ENCODE results near the gene PIGT. TPM values are rescaled to one million over a fixed set of nuclear protein-coding genes. Genes with fewer than 3 reads are reported as not detected.

PIGT gene
- total RNA-seq, 2 experiments from 2014 or later = 68.0 to 79.2 TPM

DNA sequence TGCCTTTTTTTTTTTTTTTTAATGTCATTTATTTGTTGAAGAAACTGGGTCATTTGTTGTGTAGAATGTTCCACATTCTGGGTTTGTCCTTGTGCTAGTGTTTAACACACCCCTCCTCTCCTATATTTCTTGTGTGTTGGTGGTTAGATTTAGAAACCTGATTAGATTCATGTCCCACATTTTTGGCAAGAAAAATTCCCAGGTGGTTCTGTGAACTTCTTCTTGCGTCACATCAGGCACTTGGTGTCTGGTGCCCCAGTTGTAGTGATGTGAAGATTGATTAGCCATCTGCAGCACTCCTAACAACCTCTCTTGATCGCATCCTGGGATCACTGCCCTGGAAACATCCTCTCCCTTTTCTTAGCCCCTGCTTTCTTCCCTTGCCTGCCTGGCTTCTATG, 7.8 kb downstream of the PIGT start:
- no peak overlapping the region for H3K4me3 Mint-ChIP-seq
- H3K36me3 Mint-ChIP-seq = peaks cover 24% of the 10 kb centered on the region
- CTCF ChIA-PET = no interaction called here
- no peaks in the 10 kb centered on the region for H3K27me3 Mint-ChIP-seq
- DNase-seq (no peak), ATAC-seq (no peak)
- H3K9me3 Mint-ChIP-seq (ENCODE audit: low read depth) = no peaks in the 10 kb centered on the region
- no peak overlapping the region for H3K27ac Mint-ChIP-seq
- peaks cover 9% of the 10 kb centered on the region for H3K4me1 Mint-ChIP-seq

GRCh38 chr20:45425561-45425960, 9.6 kb downstream of the PIGT start:
- H3K9me3 Mint-ChIP-seq (ENCODE audit: low read depth) = no peaks in the 10 kb centered on the region
- H3K4me3 Mint-ChIP-seq = no peak overlapping the region
- CTCF ChIA-PET = no interaction called here
- no peak overlapping the region for H3K27ac Mint-ChIP-seq
- peaks cover 19% of the 10 kb centered on the region for H3K36me3 Mint-ChIP-seq
- no peak for ATAC-seq
- no peaks in the 10 kb centered on the region for H3K27me3 Mint-ChIP-seq
- no peaks in the 10 kb centered on the region for H3K4me1 Mint-ChIP-seq
- no peak for DNase-seq

GRCh38 chr20:45426320-45427016, 10.5 kb downstream of the PIGT start:
- H3K4me3 Mint-ChIP-seq = no peak overlapping the region
- no peak overlapping the region for H3K27ac Mint-ChIP-seq
- H3K27me3 Mint-ChIP-seq = no peaks in the 10 kb centered on the region
- ATAC-seq = no peak
- H3K4me1 Mint-ChIP-seq = peaks cover 2% of the 10 kb centered on the region
- DNase-seq = no peak
- H3K36me3 Mint-ChIP-seq = peaks cover 18% of the 10 kb centered on the region
- no peaks in the 10 kb centered on the region for H3K9me3 Mint-ChIP-seq (ENCODE audit: low read depth)
- CTCF ChIA-PET = interaction anchor here (2.5 kb wide), 1 partner anchor 11 kb away, joined by 15 read pairs; no protein-coding TSS in a partner anchor

GRCh38 chr20:45427236-45428149, 11.6 kb downstream of the PIGT start:
- peaks cover 13% of the 10 kb centered on the region for H3K4me1 Mint-ChIP-seq
- ATAC-seq (no peak), DNase-seq (no peak)
- no peaks in the 10 kb centered on the region for H3K27me3 Mint-ChIP-seq
- H3K9me3 Mint-ChIP-seq (ENCODE audit: low read depth) = no peaks in the 10 kb centered on the region
- peak overlapping the region; percentile 19 for H3K27ac Mint-ChIP-seq
- CTCF ChIA-PET = interaction anchor here (2.5 to 14.2 kb wide), 2 partner anchors 10 to 59 kb away, joined by 15 to 478 read pairs; partner anchors contain the start of gene SYS1
- H3K36me3 Mint-ChIP-seq = peaks cover 20% of the 10 kb centered on the region
- no peak overlapping the region for H3K4me3 Mint-ChIP-seq

- Mint-ChIP-seq H3K27me3 (no peaks in the 10 kb centered on the region), H3K4me1 (peaks cover 17% of the 10 kb centered on the region), H3K4me3 (no peak overlapping the region), H3K36me3 (peaks cover 15% of the 10 kb centered on the region), H3K9me3 (ENCODE audit: low read depth) (no peaks in the 10 kb centered on the region), H3K27ac (no peak overlapping the region)
- ATAC-seq = no peak
- no peak for DNase-seq
- CTCF ChIA-PET = interaction anchor here (1.0 to 14.2 kb wide), 4 partner anchors 14 to 118 kb away, joined by 3 to 478 read pairs (median 4); partner anchors contain the start of genes PIGT and SYS1
These were observed 13.7 kb downstream of the PIGT start for GRCh38 chr20:45429618-45430017.

- H3K4me3 Mint-ChIP-seq = no peak overlapping the region
- peaks cover 28% of the 10 kb centered on the region for H3K4me1 Mint-ChIP-seq
- CTCF ChIA-PET = interaction anchor here (0.7 to 14.2 kb wide), 4 partner anchors 11 to 114 kb away, joined by 3 to 478 read pairs (median 6); partner anchors contain the start of gene SYS1
- H3K27me3 Mint-ChIP-seq = no peaks in the 10 kb centered on the region
- ATAC-seq = no peak
- DNase-seq = peak; percentile 50
- peaks cover 12% of the 10 kb centered on the region for H3K36me3 Mint-ChIP-seq
- peak overlapping the region; percentile 45 for H3K27ac Mint-ChIP-seq
- H3K9me3 Mint-ChIP-seq (ENCODE audit: low read depth) = no peaks in the 10 kb centered on the region
These were observed 16.4 kb downstream of the PIGT start for GRCh38 chr20:45432294-45432693.

DNA sequence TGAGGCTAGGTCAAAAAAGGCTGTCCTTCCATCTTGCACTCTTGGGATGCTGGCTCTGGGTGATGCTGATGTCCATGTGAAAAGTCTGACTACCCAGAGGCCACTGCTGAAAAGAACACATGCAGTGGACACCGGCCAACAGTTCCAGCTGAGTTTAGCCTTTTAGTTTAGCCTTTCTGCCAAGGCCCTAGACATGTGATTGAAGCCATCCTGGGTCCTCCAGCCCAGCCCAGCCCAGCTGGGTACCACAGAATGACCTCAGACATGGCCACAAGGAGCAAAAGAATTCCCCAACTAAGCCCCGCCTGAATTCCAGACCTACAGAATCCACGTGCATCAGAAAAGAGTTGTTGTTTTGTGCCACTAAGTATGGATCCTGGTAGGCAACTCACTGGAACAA, 17.4 kb downstream of the PIGT start:
- Mint-ChIP-seq H3K27ac (no peak overlapping the region), H3K27me3 (no peaks in the 10 kb centered on the region), H3K4me1 (peaks cover 28% of the 10 kb centered on the region), H3K9me3 (ENCODE audit: low read depth) (no peaks in the 10 kb centered on the region), H3K4me3 (no peak overlapping the region), H3K36me3 (peaks cover 12% of the 10 kb centered on the region)
- DNase-seq (no peak), ATAC-seq (no peak)
- CTCF ChIA-PET = interaction anchor here (2.1 to 14.2 kb wide), 2 partner anchors 65 to 115 kb away, joined by 6 to 478 read pairs; partner anchors contain the start of gene SYS1

- CTCF ChIA-PET = interaction anchor here (4.4 to 14.2 kb wide), 2 partner anchors 66 to 122 kb away, joined by 26 to 478 read pairs; partner anchors contain the start of gene SYS1
- H3K4me3 Mint-ChIP-seq = no peak overlapping the region
- no peaks in the 10 kb centered on the region for H3K27me3 Mint-ChIP-seq
- H3K27ac Mint-ChIP-seq = peak overlapping the region; percentile 11
- H3K36me3 Mint-ChIP-seq = peaks cover 12% of the 10 kb centered on the region
- no peaks in the 10 kb centered on the region for H3K9me3 Mint-ChIP-seq (ENCODE audit: low read depth)
- DNase-seq (no peak), ATAC-seq (no peak)
- H3K4me1 Mint-ChIP-seq = peaks cover 28% of the 10 kb centered on the region
These were observed 18.0 kb downstream of the PIGT start for GRCh38 chr20:45433976-45434375.

GRCh38 chr20:45436732-45437485, 21.0 kb downstream of the PIGT start:
- DNase-seq (peak; percentile 91), ATAC-seq (peak; percentile 100)
- CTCF ChIA-PET = interaction anchor here (0.6 to 14.2 kb wide), 38 partner anchors 9 to 339 kb away, joined by 3 to 478 read pairs (median 7); partner anchors contain the start of genes PIGT, RBPJL, SYS1 and TP53TG5
- Mint-ChIP-seq H3K4me1 (peaks cover 24% of the 10 kb centered on the region), H3K27ac (peak overlapping the region; percentile 58), H3K4me3 (peak overlapping the region; percentile 81), H3K36me3 (peaks cover 6% of the 10 kb centered on the region), H3K27me3 (no peaks in the 10 kb centered on the region), H3K9me3 (ENCODE audit: low read depth) (no peaks in the 10 kb centered on the region)

GRCh38 chr20:45440424-45440823, 24.5 kb downstream of the PIGT start:
- peaks cover 40% of the 10 kb centered on the region for H3K4me1 Mint-ChIP-seq
- H3K27me3 Mint-ChIP-seq = peaks cover 16% of the 10 kb centered on the region
- no peak overlapping the region for H3K27ac Mint-ChIP-seq
- no peaks in the 10 kb centered on the region for H3K36me3 Mint-ChIP-seq
- no peak for DNase-seq
- no peaks in the 10 kb centered on the region for H3K9me3 Mint-ChIP-seq (ENCODE audit: low read depth)
- CTCF ChIA-PET = interaction anchor here (0.8 to 14.2 kb wide), 5 partner anchors 9 to 122 kb away, joined by 3 to 478 read pairs (median 4); partner anchors contain the start of gene SYS1
- H3K4me3 Mint-ChIP-seq = no peak overlapping the region
- no peak for ATAC-seq

DNA sequence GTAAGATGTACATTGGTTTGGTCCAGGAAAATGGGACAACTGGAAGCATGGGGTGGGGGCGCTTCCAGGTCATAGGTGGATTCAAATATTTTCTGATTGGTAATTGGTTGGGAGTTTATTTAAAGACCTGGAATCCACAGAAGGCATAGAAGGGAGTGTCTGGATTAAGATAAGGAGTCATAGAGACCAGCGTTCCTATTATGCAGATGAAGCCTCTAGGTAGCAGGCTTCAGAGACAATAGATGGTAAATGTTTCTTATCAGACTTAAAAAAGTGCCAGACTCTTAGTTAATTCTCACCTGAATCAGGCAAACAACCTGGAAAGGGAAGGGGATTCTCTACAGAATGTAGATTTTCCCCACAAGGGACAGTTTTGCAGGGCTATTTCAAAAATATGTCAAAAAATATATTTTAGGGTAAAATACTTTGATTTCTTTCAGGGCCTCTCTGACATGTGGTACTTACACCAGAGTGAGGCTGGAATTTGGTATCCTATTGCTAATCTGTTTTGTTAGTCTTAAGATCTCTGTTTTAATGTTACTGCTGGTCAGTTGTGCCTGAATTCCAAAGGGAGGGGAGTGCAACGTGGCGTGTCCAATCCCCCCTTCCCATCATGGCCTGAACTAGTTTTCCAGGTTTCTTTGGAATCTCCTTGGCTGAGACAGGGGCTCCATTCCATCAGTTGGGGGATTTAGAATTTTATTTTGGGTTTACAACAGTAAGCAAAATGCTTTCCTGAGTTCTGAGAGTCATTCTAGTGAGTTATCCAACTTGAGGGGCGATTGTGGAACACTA, 25.1 kb downstream of the PIGT start:
- ATAC-seq = no peak
- CTCF ChIA-PET = interaction anchor here (2.5 to 14.2 kb wide), 2 partner anchors 9 to 73 kb away, joined by 11 to 478 read pairs; partner anchors contain the start of gene SYS1
- H3K4me3 Mint-ChIP-seq = no peak overlapping the region
- no peaks in the 10 kb centered on the region for H3K36me3 Mint-ChIP-seq
- peaks cover 16% of the 10 kb centered on the region for H3K27me3 Mint-ChIP-seq
- H3K9me3 Mint-ChIP-seq (ENCODE audit: low read depth) = no peaks in the 10 kb centered on the region
- no peak overlapping the region for H3K27ac Mint-ChIP-seq
- no peak for DNase-seq
- H3K4me1 Mint-ChIP-seq = peaks cover 45% of the 10 kb centered on the region

GRCh38 chr20:45441746-45442145, 25.8 kb downstream of the PIGT start:
- Mint-ChIP-seq H3K9me3 (ENCODE audit: low read depth) (no peaks in the 10 kb centered on the region), H3K4me1 (peaks cover 43% of the 10 kb centered on the region), H3K27ac (no peak overlapping the region), H3K36me3 (no peaks in the 10 kb centered on the region), H3K27me3 (peaks cover 20% of the 10 kb centered on the region), H3K4me3 (no peak overlapping the region)
- ATAC-seq (no peak), DNase-seq (no peak)
- CTCF ChIA-PET = no interaction called here

All from activated CD8-positive, alpha-beta memory T cell treated with anti-CD3 and anti-CD28 coated beads, Interleukin-2, amount 10 ng/mL, durations not matched to agents 7 days and 5 days (primary cell).